ENCODE results near the gene HDAC1. TPM values are rescaled to one million over a fixed set of nuclear protein-coding genes. Genes with fewer than 3 reads are reported as not detected.
"Not testable (repeated sequence)": the region's sequence is repeated elsewhere in the genome, so short reads cannot be mapped to it uniquely, and the experiment has no call there.

HDAC1 gene
- polyA plus RNA-seq, 1 experiment, result 172 TPM

DNA sequence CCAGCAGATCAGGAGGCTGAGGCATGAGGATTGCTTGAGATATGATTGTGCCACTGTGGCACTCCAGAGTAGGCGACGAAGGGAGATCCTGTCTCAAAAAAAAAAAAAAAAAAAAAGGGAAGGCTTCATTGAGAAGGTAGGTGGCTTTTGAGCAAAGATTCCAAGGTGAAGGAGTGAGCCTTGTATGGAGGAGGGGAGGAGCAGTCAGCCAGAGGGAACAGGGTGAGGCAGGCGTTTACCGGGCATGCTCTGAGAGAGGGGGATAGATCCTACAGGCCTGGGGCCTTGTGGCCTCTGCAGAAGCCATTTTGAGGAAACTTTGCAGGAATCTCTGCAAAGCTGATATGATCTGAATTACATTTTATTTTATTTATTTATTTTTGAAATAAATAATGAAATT, 5.1 kb upstream of the HDAC1 start:
- H3K4me3 ChIP-seq (ENCODE audit: low read depth, low read length), result no peak overlapping the region
- ChIA-PET CTCF (interaction anchor here (0.7 kb wide), 1 partner anchor 590 kb away, joined by 3 read pairs; no protein-coding TSS in a partner anchor), POLR2A (no interaction called here)
- no peak overlapping the region for H3K27ac ChIP-seq (ENCODE audit: low read depth, low read length)
- no peak for TF ChIP-seq CTCF (IDR thresholded peaks at IDR 0.05; ENCODE audit: low read depth, low read length)
- no peaks in the 10 kb centered on the region for H3K9me3 ChIP-seq (ENCODE audit: control insufficient read depth, insufficient read depth, low read length)
- DNase-seq (ENCODE audit: low read depth, low spot score), result no peak
- no peaks in the 10 kb centered on the region for H3K27me3 ChIP-seq (ENCODE audit: control insufficient read depth, insufficient read depth, low read length)

- Histone ChIP-seq H3K27ac (ENCODE audit: low read depth, low read length) (no peak overlapping the region), H3K4me3 (ENCODE audit: low read depth, low read length) (no peak overlapping the region), H3K9me3 (ENCODE audit: control insufficient read depth, insufficient read depth, low read length) (no peaks in the 10 kb centered on the region; the same call in 1 of the 2 replicates), H3K27me3 (ENCODE audit: control insufficient read depth, insufficient read depth, low read length) (no peaks in the 10 kb centered on the region)
- CTCF ChIA-PET, result no interaction called here
- DNase-seq (ENCODE audit: low read depth, low spot score), result no peak
- TF ChIP-seq CTCF (IDR thresholded peaks at IDR 0.05; ENCODE audit: low read depth, low read length), result no peak
- POLR2A ChIA-PET, result no interaction called here
Observed at GRCh38 chr1:32289256-32289655, 2.6 kb upstream of the HDAC1 start.

DNA sequence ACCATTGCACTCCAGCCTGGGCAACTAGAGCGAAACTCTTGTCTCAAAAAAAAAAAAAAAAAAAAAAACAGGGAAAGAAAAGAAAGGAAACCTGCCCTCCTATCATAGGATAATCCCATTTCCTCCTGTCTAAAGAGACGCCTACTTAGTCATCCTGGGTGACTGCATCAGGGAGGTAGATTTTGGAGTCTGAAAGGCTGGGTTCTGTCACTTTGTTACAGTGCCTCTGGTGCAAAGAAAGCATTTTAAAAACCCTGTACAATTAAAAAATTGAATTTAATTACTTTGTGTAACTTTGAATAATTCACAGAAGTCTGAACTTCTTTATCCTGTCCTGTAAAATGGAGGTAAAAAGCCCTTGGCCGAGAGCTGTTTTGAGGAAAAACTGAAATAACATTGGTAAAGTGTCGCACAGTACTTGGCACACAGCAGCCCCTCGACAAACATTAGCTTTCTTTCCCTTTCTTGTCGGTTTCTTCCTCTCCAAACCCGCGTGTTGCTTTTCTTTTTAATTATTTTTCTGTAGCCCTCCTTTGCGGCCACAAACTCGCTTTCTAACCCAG, 657 bp upstream of the HDAC1 start:
- H3K27me3 ChIP-seq (ENCODE audit: control insufficient read depth, insufficient read depth, low read length), result no peaks in the 10 kb centered on the region
- ChIA-PET CTCF (interaction anchor here (0.6 to 2.1 kb wide), 4 partner anchors 14 to 245 kb away, joined by 3 to 8 read pairs (median 7); no protein-coding TSS in a partner anchor), POLR2A (interaction anchor here (0.5 to 1.9 kb wide), 7 partner anchors 10 to 157 kb away, joined by 3 to 18 read pairs (median 3); partner anchors contain the start of gene MARCKSL1)
- DNase-seq (ENCODE audit: low read depth, low spot score), result no peak
- peak overlapping the region; percentile 57 for H3K27ac ChIP-seq (ENCODE audit: low read depth, low read length)
- no peak for TF ChIP-seq CTCF (IDR thresholded peaks at IDR 0.05; ENCODE audit: low read depth, low read length)
- no peaks in the 10 kb centered on the region; the same call in 1 of the 2 replicates for H3K9me3 ChIP-seq (ENCODE audit: control insufficient read depth, insufficient read depth, low read length)
- H3K4me3 ChIP-seq (ENCODE audit: low read depth, low read length), result peak overlapping the region; percentile 92

DNA sequence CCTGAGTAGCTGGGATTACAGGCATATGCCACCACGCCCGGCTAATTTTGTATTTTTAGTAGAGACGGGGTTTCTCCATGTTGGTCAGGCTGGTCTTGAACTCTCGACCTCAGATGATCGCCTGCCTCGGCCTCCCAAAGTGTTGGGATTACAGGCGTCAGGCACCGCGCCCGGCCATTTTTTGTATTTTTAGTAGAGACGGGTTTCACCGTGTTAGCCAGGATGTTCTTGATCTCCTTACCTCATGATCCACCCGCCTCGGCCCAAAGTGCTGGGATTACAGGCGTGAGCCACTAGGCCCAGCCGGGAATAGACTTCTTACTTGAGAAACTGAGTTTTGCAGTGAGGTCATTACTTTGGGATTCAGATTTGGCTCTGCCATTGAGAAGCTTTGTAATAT, 6.3 kb downstream of the HDAC1 start:
- H3K4me3 ChIP-seq (ENCODE audit: low read depth, low read length); CTCF ChIA-PET; H3K27ac ChIP-seq (ENCODE audit: low read depth, low read length); DNase-seq (ENCODE audit: low read depth, low spot score); H3K27me3 ChIP-seq (ENCODE audit: control insufficient read depth, insufficient read depth, low read length); POLR2A ChIA-PET; H3K9me3 ChIP-seq (ENCODE audit: control insufficient read depth, insufficient read depth, low read length): not testable (repeated sequence)

GRCh38 chr1:32299327-32299726, 7.4 kb downstream of the HDAC1 start:
- POLR2A ChIA-PET, result no interaction called here
- Histone ChIP-seq H3K4me3 (ENCODE audit: low read depth, low read length) (no peak overlapping the region), H3K9me3 (ENCODE audit: control insufficient read depth, insufficient read depth, low read length) (no peaks in the 10 kb centered on the region), H3K27ac (ENCODE audit: low read depth, low read length) (no peak overlapping the region), H3K27me3 (ENCODE audit: control insufficient read depth, insufficient read depth, low read length) (no peaks in the 10 kb centered on the region)
- TF ChIP-seq CTCF (IDR thresholded peaks at IDR 0.05; ENCODE audit: low read depth, low read length), result no peak
- CTCF ChIA-PET, result no interaction called here
- no peak for DNase-seq (ENCODE audit: low read depth, low spot score)
